ENCODE data around the gene SMYD3.
"Not testable (repeated sequence)": the region's sequence is repeated elsewhere in the genome, so short reads cannot be mapped to it uniquely, and the experiment has no call there.

SMYD3 gene

DNA sequence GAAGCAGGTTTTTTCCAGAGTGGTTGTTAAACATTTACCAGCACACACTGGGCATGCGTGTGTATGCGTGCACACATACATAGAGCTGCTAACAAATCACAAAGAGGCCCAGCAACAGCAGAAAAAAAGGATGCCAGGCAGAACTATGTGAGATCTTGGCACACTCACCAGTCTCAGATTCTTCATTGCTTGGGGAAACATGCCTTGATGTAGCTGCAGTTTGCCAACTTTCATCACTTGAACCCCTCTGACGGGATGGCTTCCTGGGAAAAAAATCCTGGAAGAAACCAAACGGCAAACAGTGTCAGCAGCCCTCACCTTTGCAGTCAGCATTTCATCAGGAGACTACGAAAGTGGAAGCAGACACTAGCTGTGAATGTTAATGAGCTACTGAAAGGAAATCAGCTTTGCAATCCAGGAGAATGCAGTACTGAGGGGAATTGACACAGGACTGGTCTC lies 743.2 kb downstream of the SMYD3 start:
- in situ Hi-C loops (cut with MboI; ENCODE audit: low sequenced_read_pairs), result no loop called here

DNA sequence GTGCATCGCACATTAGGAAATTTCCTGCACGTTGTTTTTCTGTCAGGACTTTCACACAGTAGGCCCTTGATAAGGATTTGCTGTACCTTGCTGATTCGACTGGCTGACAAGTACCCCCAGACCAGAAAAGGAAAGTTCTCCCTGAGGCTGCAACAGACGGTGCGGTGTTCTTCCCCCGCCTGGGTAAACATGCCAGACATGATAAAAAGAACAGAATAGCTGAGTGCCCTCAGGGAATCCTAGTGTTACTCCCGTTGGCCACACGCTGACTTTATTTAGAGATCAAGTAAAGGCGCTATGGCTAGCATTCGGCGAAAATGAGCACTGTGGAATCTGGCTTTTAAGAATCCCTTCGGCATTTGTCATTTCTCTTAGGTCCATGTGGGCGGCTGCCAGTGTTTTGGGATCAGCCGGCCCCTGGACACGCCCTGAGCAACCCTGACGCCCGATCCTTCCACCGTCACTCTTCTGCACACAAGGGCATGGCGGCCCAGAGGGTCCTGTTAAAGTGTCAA lies 744.6 kb downstream of the SMYD3 start:
- in situ Hi-C loops (cut with MboI; ENCODE audit: low sequenced_read_pairs), result no loop called here

DNA sequence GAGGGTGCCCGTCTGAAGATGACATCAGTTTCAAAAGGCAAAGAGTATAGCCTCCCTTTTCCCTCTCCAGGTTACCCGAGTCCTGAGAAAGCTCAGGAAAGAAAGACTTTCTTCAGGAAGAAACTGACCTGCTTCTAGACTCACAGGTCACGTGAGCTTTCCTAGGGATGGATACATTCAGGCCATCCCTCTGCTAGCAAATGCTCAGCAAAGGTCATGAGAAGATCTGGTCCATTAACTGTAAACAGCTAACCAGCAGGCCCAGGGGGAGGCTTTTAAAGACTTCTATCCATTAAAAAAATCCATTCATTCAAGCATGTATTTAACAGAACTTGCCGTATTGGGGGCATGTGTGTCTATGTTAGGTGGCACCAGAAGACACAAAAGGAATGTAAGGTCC lies 746.8 kb downstream of the SMYD3 start:
- in situ Hi-C loops (cut with MboI; ENCODE audit: low sequenced_read_pairs), result no loop called here

DNA sequence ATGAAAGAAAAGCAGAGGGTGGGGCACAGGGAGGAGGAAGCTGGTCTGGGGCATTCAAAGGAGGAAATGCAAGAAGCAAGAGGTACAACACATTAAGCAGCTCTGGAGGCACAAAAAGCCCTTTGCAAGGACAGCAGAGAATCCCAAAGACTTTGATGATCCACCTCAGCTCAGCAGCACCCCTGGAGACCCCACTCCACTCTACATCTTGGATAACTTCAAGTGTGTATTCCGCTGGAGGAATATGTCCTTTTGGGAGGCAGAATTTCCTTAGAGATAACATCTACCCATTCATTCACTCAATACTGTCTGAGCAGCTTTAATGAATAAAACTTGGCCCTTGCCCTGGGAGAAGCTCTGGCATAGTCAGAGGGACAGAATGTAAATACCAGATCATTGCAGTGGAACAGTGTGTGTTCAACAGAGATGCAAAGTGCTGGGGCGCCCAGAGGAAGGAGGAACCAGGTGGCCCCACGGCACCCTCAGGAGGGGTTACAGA lies 752.6 kb downstream of the SMYD3 start:
- in situ Hi-C loops (cut with MboI; ENCODE audit: low sequenced_read_pairs), result no loop called here

DNA sequence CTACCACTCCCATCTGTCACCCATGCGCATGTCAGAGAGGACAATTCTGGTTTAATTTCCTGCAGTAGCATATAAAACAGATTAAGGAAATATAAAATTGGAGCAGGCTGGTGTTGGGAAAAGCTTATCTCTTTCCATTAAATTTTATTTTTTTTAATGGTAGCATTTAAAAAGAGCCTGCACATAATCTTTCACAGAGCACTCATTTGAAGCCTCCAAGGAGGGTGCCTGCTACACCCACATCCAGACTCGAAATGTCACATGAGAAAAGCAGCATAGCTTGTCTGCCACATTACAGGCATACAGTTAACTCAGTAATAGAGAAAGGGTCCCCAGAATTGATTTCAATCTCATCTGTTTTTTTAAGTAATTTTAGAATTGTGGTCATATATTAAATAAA lies 753.3 kb downstream of the SMYD3 start:
- in situ Hi-C loops (cut with MboI; ENCODE audit: low sequenced_read_pairs), result no loop called here

DNA sequence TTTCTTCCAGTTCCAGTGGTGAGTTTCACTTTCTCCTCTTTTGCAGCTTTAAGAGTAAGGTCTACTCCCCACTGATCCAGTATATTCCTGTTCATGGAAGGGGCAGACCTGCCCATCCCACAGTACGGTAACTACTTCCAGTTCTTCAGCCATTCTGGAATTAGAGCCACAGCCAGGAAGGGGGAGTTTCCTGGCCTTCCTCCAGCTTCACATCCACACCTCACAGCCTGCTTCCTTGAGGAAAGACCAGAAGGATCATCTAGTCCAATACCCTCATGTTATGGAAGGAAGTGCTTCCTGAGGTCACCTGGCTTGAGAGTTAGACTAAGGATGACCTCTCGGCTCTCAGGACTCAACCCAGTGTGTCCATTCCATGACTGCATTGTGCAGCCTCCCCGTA lies 754.5 kb downstream of the SMYD3 start:
- in situ Hi-C loops (cut with MboI; ENCODE audit: low sequenced_read_pairs), result no loop called here

DNA sequence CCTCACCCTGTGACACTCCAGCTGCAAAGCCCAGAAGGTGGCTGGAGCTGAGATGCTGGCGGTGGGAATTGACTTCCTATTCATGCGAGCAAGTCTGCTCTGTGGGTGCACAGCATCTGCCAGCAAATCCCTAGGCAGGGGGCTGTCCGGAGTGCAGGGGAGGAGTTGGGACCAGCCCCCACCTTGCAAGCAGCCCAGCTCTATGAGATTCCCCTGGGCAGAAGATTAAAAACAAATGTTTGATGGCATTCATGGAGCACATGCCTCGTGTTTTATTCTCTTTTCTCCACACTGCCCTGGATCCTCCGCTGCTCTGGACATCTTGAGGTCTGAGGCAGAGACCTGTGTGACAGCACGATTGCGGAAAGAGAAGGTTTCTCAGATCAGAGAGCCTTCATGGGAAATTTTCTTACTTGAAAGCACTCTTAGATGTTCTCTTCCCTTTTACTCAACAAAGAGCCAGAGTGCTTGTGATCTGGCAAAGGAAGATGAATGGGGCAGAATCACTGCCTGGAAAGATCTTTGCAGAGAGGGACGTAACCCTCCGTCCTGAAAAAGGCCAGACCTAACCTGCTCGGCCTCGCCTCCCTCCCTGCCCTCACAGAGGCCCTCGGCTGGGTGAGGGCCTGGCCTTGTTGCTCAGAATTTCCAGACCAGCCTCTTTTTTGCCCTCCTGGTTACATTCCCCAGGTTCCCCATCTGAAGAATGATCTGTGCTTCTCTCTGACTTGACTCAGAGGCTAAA lies 755.2 kb downstream of the SMYD3 start:
- in situ Hi-C loops (cut with MboI; ENCODE audit: low sequenced_read_pairs), result no loop called here

DNA sequence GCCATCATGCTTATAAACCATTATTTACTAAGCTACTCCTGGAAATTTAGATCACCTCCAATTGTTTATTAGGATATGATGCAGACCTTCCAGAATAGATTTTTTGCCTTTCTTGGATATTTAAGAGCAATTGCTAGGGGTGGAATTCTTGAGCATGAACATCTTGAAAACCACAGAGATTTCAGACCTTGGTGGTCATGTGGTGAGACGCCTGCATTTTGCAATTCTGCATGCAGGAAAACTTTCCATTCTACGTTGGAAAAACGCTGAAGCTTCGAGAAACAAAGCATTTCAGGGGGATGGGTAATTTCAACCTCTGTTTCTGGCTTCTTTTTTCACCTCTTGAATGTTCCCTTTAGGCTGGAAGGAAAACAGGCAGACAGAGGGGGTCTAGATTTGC lies 756.0 kb downstream of the SMYD3 start:
- in situ Hi-C loops (cut with MboI; ENCODE audit: low sequenced_read_pairs), result no loop called here

DNA sequence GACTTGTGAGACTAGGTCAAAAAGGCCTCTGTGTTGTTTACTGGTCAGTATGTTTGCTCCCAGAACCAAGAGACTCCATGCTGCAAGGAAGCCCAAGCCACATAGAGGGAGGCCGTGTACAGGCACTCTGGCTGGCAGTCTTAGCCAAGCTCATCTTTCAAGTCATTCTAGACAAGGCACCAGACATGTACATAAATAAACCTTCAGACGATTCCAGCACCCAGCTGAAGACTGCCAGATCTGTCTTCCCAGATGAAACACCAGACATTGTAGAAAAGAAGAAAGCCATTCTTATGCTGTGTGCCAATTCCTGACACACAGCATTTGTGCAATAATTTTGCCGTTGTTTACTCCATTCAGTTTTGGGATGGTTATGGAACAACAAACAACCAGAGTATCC lies 756.8 kb downstream of the SMYD3 start:
- in situ Hi-C loops (cut with MboI; ENCODE audit: low sequenced_read_pairs), result no loop called here

DNA sequence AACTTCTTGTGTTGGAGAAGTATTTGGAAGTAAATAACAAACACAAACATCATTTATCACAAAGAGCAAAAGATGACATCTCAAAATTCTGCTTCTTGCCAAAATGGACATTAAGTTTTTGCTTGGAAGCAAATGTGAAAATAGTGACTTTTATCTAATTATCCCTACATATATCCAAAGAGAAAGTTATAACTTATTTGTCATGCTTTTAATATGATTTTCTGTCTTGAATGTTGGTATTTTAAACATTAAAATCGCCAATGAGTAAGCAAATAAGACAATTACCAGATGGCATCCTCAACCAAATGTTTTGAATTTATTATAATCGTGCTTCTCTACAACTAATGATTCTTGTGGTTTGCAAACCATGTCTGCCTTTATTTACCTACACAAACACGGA lies 758.0 kb downstream of the SMYD3 start:
- in situ Hi-C loops (cut with MboI; ENCODE audit: low sequenced_read_pairs), result no loop called here

DNA sequence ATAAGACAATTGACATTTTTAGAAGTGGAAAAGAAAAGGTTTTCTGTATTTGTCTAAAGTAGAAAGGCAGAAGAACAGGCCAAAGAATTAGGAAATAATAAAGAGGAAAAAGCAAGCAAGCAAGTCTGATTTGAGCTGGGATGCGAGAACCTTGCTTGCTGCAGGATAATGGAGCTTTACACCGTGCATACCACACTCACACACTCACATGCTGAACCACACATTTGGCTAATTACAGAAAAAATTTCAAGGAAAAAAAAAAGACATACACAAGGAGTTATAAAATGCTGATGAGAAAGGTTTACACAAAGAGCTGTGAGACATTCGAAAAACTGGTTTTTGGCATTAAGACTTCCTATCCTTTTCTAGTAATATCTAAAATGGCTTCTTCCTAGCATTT lies 758.4 kb downstream of the SMYD3 start:
- in situ Hi-C loops (cut with MboI; ENCODE audit: low sequenced_read_pairs), result no loop called here

DNA sequence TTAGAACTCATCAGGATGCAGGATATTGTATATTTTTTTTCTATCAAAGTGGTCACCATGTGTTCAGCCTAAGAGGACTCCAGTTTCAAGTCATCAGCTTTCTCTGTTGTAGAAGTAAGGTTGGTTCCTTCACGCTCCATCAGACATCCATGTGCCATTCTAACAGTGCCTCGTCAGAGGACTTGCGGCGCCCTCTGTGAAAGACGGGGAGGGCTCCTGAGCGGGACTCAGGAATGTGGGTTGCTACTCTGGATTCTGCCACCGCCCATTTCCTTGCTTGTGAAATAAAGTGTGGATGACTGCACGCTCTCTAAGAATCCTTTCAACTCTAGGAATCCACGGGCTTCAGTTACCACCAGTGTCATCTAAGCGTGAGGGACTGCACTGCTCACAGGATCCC lies 758.8 kb downstream of the SMYD3 start:
- in situ Hi-C loops (cut with MboI; ENCODE audit: low sequenced_read_pairs), result no loop called here

DNA sequence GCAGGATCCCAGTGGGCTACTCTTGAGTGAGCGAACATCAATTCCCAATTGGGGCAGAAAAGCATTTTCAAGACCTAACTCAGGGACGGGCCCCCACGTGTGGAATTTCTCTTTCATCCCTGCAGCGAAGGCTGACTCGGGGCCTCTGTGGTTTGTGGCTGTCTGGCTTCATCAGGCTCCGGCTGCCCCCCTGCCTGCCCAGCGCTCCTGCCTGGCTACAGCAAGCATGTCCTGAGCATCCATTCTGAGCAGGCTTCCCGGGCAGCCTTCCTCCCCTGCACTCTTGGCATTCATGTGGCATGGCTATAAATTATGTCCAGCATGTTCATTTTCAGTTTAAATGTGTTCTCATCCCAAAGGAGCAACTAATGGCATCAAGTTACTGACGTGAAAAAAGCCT lies 764.2 kb downstream of the SMYD3 start:
- in situ Hi-C loops (cut with MboI; ENCODE audit: low sequenced_read_pairs), result no loop called here

DNA sequence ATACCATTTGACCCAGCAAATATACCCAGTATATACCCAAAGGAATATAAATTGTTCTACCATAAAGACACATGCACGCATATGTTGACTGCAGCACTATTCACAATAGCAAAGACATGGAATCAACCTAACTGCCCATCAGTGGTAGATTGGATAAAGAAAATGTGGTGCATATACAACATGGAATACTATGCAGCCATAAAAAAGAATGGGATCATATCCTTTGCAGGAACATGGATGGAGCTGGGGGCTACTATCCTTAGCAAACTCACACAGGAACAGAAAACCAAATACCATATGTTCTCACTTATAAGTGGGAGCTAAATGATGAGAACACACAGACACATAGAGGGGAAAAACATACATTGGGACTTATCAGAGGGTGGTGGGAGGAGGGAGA lies 766.7 kb downstream of the SMYD3 start:
- in situ Hi-C loops (cut with MboI; ENCODE audit: low sequenced_read_pairs), result not testable (repeated sequence)

DNA sequence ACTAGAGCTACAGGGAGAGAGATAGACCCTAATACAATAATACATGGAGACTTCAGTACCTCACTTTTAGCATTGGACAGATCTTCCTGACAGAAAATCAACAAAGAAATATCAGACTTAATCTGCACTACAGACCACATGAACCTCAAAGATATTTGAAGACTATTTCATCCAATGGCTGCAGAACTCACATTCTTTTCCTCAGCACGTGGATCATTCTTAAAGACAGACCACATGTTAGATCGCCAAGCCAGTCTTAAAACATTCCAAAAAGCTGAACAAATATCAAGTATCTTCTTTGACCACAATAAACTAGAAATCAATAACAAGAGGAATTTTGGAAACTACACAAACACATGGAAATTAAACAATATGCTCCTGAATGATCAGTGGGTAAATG lies 776.3 kb downstream of the SMYD3 start:
- in situ Hi-C loops (cut with MboI; ENCODE audit: low sequenced_read_pairs), result no loop called here

DNA sequence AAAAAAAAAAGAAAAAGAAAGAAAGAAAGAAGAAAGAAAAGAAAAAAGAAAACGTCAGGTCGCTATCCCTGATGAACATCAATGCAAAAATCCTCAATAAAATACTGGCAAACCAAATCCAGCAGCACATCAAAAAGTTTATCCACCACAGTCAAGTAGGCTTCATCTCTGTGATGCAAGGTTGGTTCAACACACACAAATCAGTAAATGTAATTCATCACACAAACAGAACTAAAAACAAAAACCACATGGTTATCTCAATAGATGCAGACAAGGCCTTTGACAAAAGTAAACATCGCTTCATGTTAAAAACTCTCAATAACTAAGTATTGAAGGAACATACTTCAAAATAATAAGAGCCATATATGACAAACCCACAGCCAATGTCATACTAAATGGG lies 779.0 kb downstream of the SMYD3 start:
- in situ Hi-C loops (cut with MboI; ENCODE audit: low sequenced_read_pairs), result not testable (repeated sequence)

DNA sequence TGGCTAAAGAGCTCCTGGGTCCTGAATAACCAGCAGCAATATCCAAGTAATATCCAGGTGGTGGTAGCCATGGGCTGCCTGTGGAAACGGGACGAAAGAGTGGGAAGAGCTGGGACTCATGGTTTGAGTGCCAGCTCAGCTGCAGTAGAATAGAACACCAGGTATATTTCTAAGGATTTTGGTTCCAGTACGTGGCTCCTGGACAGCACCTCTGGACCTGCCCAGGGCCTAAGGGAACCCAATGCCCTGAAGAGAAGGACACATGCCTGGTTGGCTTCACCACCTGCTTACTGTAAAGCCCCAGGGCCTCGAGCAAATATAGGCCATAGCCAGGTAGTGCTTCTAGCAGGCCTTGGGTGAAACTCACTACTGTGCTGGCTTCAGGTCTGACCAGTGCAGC lies 785.6 kb downstream of the SMYD3 start:
- in situ Hi-C loops (cut with MboI; ENCODE audit: low sequenced_read_pairs), result no loop called here

DNA sequence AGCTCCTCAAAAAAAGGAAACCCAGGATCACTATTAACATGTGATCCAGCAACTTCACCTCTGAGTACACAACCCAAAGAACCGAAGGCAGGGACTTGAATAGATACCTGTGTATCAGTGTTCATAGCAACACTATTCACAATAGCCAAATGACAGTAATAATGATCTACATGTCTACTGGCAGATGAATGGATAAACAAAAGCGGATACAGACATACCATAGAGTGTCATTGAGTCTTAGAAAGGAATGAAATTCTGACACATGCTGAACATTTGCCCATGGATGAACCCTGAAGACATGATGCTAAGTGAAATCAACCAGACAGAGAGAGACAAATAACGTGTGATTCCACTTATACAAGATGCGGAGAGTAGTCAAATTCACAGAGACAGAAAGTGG lies 788.1 kb downstream of the SMYD3 start:
- in situ Hi-C loops (cut with MboI; ENCODE audit: low sequenced_read_pairs), result no loop called here

DNA sequence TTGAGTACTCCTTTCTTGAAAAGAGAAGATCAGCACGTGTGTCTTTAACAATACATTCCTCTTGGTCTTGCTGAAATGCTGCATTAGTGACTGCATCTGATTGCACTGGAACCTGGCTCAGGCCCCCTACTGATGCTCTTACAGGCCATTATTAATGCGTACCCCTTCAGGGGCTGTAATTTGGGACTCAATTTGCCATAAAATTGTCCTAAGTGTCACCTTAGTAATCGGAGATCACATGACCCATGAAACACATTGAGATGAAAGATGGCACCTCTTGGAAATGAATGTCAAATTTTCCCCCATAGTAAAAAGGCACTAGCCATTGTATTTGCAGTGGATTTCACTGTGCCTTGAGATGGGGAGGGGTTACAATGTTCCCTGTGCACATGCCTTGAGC lies 789.0 kb downstream of the SMYD3 start:
- in situ Hi-C loops (cut with MboI; ENCODE audit: low sequenced_read_pairs), result no loop called here

DNA sequence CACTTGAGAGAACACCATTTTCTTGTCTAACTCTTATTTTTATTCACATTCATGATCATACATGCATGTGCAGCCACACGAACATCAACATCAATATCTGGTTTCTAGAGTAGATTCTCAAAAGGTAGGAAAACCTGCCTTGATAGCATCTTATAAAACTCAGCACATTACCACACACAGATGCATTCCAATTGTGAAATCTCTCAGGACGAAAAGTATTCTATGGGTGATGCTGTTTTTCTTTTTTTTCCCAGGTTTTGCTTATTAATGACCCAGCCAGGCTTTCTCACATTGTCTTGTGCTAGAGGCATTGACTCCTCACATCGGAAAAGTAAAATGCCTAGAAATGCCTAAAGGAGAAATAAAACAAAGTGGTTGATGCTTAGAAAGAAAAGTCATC lies 789.5 kb downstream of the SMYD3 start:
- in situ Hi-C loops (cut with MboI; ENCODE audit: low sequenced_read_pairs), result no loop called here

DNA sequence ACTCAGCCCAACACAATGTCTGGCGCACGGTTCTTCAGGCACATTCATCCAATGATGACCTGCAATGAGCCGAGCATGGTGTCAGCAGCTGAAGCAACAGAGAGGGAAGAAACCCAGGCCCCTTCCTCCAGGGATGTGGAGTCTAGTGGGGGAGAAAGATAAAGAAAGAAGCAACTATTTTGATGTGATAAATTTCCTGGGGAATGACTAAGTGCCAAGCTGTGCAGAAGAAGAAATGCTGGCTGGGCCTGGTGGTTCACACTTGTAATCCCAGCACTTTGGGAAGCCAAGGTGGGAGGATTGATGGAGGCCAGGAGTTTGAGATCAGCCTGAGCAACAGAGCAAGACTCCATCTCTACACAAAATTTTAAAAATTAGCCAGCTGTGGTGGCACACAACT lies 790.5 kb downstream of the SMYD3 start:
- in situ Hi-C loops (cut with MboI; ENCODE audit: low sequenced_read_pairs), result no loop called here

DNA sequence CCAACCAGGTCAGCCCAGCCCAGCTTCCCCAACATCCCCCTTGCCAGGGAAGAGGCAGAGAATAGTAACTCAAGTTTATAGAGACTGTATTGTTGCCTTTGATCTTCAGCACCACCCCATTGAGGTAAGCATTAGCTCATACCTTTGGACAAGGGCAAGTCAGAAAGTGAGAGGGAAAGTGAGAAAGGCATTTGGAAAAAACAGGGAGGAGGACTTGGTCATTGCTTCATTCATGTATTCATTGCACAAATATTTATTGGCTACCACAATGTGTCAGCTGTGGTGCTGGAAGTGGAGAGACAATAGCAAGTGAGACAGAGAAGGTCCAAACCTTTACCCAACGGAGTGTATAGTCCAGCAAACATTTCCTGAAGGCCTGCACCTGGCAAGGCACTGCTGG lies 791.1 kb downstream of the SMYD3 start:
- in situ Hi-C loops (cut with MboI; ENCODE audit: low sequenced_read_pairs), result no loop called here

DNA sequence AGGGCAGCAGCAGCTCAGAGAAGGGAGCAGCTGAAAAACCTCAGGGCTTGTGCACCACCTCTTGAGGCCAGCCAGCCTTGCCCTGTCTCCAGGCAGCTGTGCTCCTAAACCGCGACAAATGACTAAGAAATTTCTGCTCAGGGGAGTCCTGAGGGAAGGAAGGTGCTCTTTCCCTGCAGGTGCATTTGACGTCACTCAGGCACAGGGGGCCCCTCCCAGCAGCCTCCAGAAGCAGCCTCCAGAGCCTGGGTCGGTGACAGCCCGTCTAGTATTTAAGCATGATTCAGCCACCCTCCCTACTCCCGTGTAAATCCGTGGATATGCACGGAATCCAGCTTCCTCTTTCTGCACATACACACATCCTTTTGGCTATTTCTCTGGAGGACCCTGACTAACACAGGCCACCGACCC lies 791.8 kb downstream of the SMYD3 start:
- in situ Hi-C loops (cut with MboI; ENCODE audit: low sequenced_read_pairs), result no loop called here

Data from HL-60/S4 treated with phorbol 12-myristate 13-acetate at 8.2 ng/mL for 4 days and 3 days (cell line).